GM13977 (cell line): ENCODE results near the gene ABHD1.

Experiments
- DNase-seq: peaks from one replicate; pipeline ENCODE4 v3.0.0; 2012; ENCODE audit warnings: low spot score
- in situ Hi-C: fragments of 300-500 bp; cut with MboI; formaldehyde crosslinking; loops from one replicate; pipeline ENCODE4 v1.12.0; 2022; ENCODE audit warnings: low sequenced_read_pairs, low pct_unique_long_range_greater_than_20kb, mixed read lengths, inconsistent platforms; ENCODE audit not compliant: unreplicated experiment
- TF ChIP-seq, protein P1 (sequence below): IDR thresholded peaks from 2 replicates; pipeline ENCODE4 v1.5.1; 2012; ENCODE audit warnings: mild to moderate bottlenecking, control low read depth; ENCODE audit not compliant: insufficient read depth; ENCODE audit errors: extremely low read depth, missing control alignments

The ABHD1 gene

DNA sequence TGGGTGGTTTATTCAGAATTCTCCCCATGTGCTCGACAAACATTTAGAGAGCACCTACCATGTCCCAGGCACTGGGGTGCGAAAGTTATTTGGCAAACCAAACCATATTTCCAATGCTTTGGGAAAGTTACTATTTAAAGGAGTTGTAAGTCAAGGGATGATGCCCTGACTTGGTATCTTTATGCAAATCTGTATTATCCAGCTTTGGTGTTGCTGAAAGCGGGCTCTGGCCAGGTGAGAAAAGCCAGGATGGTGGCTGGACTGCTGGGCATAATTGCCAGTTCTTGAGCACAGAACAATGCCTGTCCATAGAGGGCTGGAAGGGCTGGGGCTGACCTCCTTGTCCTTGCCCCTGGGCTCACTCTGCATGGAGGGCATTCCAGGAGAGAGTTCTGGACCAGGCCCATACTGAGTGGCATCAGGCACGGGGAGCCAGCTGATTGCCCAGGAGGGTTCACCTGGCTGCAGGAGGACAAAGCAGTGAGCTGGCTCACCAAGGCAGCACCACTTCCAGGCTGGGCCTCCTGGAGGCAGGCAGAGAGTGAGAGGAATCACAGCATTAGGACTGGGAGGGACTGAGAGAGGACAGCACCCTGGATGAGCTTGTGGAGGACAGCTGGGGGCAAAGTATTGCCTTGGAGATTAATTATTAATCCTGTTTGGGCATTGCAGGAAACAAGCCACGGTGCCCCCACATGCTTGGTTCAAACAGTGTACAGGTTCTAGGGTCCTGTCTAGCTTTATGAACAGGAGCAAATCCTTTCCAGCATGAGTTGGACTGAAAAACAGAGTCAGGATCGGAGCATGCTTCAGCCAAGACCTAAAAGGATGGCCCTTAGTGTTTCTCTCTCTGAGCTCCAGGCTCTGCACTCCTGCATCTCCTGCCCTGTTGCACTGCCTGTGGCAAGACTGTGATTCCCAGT, 29.9 kb upstream of the ABHD1 start:
- TF ChIP-seq, protein P1, sequence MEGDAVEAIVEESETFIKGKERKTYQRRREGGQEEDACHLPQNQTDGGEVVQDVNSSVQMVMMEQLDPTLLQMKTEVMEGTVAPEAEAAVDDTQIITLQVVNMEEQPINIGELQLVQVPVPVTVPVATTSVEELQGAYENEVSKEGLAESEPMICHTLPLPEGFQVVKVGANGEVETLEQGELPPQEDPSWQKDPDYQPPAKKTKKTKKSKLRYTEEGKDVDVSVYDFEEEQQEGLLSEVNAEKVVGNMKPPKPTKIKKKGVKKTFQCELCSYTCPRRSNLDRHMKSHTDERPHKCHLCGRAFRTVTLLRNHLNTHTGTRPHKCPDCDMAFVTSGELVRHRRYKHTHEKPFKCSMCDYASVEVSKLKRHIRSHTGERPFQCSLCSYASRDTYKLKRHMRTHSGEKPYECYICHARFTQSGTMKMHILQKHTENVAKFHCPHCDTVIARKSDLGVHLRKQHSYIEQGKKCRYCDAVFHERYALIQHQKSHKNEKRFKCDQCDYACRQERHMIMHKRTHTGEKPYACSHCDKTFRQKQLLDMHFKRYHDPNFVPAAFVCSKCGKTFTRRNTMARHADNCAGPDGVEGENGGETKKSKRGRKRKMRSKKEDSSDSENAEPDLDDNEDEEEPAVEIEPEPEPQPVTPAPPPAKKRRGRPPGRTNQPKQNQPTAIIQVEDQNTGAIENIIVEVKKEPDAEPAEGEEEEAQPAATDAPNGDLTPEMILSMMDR: no peak
- in situ Hi-C loops: no loop called here
- DNase-seq: no peak

DNA sequence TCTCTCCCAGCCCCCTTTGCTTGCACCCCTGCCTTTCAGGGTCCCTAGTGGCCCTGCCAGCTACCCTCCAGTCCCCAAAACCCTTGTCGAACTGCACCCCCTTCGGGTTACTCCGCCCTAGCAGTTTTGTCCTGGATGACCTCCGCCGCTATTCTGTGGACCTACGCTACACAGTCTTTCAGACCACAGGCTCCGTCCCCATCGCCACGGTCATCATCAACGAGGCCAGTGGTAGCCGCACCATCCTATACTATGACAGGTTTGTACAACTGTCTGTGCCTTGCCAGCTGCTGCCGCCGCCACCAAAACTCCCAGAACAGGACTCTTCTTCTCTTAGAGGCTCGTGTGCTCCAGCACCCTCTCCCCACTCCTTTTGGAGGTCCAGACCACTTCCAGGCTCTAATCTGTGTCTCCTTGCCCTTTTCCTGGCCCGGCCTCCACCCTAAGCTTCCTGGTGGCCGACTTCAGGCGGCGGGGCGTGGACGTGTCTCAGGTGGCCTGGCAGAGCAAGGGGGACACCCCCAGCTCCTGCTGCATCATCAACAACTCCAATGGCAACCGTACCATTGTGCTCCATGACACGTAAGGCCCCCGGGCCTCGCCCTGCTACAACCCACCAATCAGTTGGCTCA, 29.1 kb upstream of the ABHD1 start:
- no peak for DNase-seq
- in situ Hi-C loops: no loop called here

DNA sequence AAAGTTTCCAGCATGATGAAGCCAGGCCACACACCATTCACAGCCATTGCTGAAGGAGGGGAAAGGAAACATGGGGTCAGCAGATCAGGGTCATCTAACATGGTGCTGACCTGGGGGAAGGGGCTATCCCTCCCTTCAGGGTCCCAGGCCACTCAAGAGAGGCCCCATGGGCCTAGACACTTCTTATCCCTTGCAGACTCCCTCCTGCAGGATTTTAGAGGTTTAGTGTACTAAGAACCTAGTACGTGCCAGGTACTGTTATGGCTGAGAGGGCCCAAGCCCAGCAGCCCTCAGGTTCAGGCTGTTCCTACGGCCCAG, 28.2 kb upstream of the ABHD1 start:
- in situ Hi-C loops: no loop called here
- TF ChIP-seq, protein P1: no peak
- DNase-seq: no peak

More for the DNA sequence above, 29.1 kb upstream of the ABHD1 start:
- TF ChIP-seq, protein P1: no peak

DNA sequence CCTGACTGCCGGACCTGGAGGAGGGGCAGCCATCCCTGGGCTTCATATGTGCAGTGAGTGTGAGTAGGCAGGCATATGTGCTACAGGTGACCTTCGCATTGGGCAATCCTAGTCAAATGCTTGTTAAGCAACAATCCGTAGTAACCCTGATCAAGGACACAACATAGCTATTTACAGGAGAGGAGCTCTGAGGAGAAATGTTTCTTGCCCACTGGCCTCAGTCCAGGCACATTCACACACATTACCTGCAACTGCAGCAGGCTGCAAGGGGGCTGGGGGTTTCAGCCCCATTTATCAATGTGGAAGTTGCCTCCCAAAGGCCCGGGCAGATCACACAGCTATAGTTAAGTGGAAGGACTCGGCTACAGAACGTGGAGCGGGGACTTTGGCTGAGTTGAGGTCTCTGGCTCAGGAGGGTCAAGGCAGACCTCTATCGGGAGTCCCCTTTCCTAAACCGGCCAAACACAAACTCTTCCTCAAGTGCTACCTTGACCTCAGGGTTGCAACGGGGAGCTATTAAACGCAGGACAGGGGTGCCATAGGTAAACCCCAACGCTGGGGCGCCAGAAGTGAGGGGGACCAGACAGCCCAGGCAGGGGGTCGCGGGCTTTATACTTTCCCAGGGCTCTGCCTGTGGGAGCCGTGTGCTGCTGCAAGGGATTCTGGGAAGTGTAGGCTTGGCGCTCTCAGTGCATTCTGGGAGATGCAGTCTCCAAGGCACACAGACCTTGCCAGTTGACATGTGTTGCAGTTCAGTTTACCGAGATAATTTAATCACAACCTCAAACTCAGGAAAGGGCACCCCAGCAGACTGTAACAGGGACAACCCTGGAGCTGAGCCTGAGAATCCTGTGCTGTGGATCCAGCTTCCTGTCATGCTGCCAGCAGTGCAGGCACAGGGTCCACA, 27.6 kb upstream of the ABHD1 start:
- DNase-seq: peak; percentile 88
- in situ Hi-C loops: no loop called here
- TF ChIP-seq, protein P1: no peak

DNA sequence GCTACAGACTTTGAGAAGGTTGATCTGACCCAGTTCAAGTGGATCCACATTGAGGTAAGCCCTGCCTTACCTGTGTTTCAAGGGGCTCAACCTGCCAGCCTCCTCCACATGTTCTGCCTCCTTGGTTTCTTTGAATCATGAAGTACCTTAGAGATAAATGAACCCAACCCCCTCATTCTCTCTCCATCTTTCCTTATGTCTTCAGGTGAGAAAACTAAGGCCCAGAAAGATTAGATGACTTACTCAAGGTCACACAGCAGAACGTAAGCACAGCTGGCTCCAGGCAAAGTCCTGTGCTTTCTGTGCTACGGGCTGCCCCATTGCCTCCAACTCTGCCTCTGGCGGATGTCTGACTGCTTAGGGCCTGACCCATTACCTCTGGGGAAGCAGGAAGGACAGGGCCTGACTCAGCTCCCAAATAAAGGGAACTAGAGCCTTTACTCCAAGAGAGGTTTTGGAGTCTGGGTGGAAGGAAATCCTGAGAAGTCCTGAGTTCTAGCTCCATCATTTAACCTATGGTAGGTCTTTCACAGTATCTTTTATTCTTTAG, 26.8 kb upstream of the ABHD1 start:
- in situ Hi-C loops: no loop called here
- DNase-seq: no peak
- TF ChIP-seq, protein P1: no peak

DNA sequence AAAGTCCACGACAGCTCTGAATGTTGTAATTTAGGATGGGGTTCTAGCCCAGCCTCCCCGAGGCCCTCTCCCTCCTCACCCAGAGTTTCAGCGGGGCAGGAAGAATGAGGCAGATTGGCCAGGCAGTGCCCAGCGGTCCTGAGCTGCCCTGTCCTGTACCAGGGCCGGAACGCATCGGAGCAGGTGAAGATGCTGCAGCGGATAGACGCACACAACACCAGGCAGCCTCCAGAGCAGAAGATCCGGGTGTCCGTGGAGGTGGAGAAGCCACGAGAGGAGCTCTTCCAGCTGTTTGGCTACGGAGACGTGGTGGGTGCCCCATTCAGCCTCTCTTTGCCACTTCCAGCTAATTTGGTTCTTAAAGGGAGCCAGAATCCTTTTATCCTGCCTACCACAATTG, 26.3 kb upstream of the ABHD1 start:
- in situ Hi-C loops: no loop called here
- DNase-seq: no peak
- TF ChIP-seq, protein P1: no peak
